ENCODE results near the gene RPS16. TPM values are rescaled to one million over a fixed set of nuclear protein-coding genes. Genes with fewer than 3 reads are reported as not detected.

Gene RPS16
- total and polyA plus RNA-seq, 9 of the 15 experiments (the other 6 are each of a cell fraction or from before 2014, with no cell fraction given), result 82.6 to 3,671 (median 2,204) TPM

DNA sequence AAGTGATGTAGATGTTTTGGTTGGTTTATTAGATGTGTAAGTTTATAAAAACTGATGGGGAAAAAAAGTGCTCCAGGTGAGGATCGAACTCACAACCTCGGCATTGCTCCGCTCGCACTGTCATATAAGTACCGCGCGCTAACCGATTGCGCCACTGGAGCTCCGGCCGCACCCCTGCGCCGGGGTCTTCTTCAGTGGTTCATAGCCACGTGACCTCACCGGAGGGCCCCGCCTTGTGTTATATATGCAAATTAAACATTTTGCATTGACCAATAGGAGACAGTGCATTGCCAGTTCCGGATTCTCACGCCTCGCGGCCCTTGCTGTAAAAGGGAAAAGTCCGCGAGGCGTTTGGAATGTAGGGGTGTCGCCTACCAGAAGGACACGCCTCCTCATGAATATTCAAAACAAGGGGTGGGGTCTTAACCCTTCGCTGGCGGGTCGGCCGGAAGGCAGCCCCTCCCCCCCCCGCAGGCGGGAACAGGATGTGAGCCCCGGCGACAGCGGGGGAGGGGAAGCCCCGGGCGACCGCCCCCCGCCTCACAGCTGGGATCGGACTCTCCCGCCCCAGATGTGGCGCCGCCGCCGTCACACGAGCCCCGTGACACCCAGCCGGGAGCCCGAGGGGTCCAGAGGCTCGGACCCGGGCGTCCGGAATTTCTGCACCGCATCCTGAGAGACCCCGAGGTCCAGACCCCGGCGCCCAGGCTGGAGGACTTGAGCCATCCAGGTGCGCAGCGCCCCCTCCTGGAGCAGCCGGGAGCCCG, 23.5 kb downstream of the RPS16 start, which contains the start of gene PLEKHG2 (continued):
- no peak for TF ChIP-seq CBX5 (IDR thresholded peaks at IDR 0.05; ENCODE audit: borderline replicate concordance, low read depth)
- no peak for TF ChIP-seq ZBTB1 (CRISPR knock-in tag; IDR thresholded peaks at IDR 0.05; ENCODE audit: borderline replicate concordance, low read depth)
- TF ChIP-seq XRCC3 (IDR thresholded peaks at IDR 0.05), result no peak
- TF ChIP-seq ZNF507 (tag; conservative IDR thresholded peaks at IDR 0.05), result no peak
- TF ChIP-seq, protein P1, sequence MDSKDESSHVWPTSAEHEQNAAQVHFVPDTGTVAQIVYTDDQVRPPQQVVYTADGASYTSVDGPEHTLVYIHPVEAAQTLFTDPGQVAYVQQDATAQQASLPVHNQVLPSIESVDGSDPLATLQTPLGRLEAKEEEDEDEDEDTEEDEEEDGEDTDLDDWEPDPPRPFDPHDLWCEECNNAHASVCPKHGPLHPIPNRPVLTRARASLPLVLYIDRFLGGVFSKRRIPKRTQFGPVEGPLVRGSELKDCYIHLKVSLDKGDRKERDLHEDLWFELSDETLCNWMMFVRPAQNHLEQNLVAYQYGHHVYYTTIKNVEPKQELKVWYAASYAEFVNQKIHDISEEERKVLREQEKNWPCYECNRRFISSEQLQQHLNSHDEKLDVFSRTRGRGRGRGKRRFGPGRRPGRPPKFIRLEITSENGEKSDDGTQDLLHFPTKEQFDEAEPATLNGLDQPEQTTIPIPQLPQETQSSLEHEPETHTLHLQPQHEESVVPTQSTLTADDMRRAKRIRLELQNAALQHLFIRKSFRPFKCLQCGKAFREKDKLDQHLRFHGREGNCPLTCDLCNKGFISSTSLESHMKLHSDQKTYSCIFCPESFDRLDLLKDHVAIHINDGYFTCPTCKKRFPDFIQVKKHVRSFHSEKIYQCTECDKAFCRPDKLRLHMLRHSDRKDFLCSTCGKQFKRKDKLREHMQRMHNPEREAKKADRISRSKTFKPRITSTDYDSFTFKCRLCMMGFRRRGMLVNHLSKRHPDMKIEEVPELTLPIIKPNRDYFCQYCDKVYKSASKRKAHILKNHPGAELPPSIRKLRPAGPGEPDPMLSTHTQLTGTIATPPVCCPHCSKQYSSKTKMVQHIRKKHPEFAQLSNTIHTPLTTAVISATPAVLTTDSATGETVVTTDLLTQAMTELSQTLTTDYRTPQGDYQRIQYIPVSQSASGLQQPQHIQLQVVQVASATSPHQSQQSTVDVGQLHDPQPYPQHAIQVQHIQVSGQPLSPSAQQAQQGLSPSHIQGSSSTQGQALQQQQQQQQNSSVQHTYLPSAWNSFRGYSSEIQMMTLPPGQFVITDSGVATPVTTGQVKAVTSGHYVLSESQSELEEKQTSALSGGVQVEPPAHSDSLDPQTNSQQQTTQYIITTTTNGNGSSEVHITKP (IDR thresholded peaks at IDR 0.05; ENCODE audit: partially characterized antibody), result peak; percentile 17
- TF ChIP-seq PHF21A (IDR thresholded peaks at IDR 0.05; ENCODE audit: borderline replicate concordance, low read depth), result no peak
- TF ChIP-seq CREB3L1 (IDR thresholded peaks at IDR 0.05; ENCODE audit: borderline replicate concordance, low read depth), result no peak; the same call in 1 of the 2 replicates
- no peak for TF ChIP-seq NCOA1 (IDR thresholded peaks at IDR 0.05; ENCODE audit: low read depth)
- TF ChIP-seq, protein P2, sequence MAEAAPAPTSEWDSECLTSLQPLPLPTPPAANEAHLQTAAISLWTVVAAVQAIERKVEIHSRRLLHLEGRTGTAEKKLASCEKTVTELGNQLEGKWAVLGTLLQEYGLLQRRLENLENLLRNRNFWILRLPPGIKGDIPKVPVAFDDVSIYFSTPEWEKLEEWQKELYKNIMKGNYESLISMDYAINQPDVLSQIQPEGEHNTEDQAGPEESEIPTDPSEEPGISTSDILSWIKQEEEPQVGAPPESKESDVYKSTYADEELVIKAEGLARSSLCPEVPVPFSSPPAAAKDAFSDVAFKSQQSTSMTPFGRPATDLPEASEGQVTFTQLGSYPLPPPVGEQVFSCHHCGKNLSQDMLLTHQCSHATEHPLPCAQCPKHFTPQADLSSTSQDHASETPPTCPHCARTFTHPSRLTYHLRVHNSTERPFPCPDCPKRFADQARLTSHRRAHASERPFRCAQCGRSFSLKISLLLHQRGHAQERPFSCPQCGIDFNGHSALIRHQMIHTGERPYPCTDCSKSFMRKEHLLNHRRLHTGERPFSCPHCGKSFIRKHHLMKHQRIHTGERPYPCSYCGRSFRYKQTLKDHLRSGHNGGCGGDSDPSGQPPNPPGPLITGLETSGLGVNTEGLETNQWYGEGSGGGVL (CRISPR knock-in tag; IDR thresholded peaks at IDR 0.05), result no peak
- peak; percentile 46 for TF ChIP-seq CBFA2T2 (conservative IDR thresholded peaks at IDR 0.05)
- TF ChIP-seq, protein P3, sequence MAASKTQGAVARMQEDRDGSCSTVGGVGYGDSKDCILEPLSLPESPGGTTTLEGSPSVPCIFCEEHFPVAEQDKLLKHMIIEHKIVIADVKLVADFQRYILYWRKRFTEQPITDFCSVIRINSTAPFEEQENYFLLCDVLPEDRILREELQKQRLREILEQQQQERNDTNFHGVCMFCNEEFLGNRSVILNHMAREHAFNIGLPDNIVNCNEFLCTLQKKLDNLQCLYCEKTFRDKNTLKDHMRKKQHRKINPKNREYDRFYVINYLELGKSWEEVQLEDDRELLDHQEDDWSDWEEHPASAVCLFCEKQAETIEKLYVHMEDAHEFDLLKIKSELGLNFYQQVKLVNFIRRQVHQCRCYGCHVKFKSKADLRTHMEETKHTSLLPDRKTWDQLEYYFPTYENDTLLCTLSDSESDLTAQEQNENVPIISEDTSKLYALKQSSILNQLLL (CRISPR knock-in tag; IDR thresholded peaks at IDR 0.05; ENCODE audit: borderline replicate concordance), result no peak
- no peak for TF ChIP-seq ILK (tag; IDR thresholded peaks at IDR 0.05; ENCODE audit: borderline replicate concordance, low read depth)
- peak in 1 of 2 experiments; percentile 82; a peak in 2 of 3 replicates for TF ChIP-seq CBX3 (IDR thresholded peaks at IDR 0.05; ENCODE audit: borderline replicate concordance in 1 of 2, low read length in 2 of 2)
- TF ChIP-seq ZNF76 (CRISPR knock-in tag; IDR thresholded peaks at IDR 0.05; ENCODE audit: borderline replicate concordance), result peak; percentile 70; the same call in 1 of the 2 replicates
- TF ChIP-seq LCOR (CRISPR knock-in tag; IDR thresholded peaks at IDR 0.05), result peak; percentile 83
- peak; percentile 21; the same call in 1 of the 2 replicates for TF ChIP-seq KLF13 (tag; IDR thresholded peaks at IDR 0.05; ENCODE audit: borderline replicate concordance, low read depth)

Measured in K562 (cell line).